Measurements from ENCODE around the gene RNF26.
A peak's percentile ranks its signal among the peaks of the same experiment; 100 is the strongest.

RNF26 gene

DNA sequence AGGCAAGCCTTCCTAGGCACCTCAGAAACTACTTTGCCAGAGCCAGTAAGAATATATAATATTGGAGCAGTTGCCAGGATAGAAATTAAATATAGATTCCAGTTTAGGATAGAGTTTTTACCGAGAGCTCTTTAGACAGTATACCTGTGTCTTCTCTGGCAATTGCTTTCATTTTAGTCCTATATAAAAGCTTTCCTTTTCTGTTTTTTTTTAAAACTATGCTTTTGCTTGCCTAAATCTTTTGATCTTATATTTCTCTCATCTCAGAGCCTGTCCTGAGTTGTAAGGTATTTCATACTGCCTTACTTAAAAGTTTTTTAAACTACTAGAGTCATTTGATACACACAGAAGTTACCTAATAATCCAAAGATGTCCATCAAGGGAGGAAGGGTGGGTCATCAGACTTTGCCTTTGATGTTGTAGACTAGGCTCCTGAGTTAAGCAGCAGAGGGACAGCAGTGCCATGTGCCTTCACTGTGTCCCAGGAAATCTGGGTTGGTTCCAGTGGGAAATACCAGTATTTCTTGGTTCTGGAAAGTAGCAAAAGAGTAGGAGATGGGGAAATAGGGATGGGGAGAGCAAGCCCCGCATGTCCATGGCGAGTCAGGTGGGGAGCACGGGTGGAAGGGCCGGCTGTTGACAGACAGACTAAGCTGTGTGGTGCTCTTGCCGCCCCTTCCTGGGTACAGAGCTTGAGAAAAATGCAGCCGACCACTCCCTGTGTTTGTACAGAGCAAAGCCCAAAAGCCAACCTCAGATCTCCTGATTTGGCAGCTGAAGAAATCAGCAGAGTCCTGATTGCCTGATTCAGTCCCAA lies 28.6 kb upstream of the RNF26 start:
- H3K4me3 ChIP-seq (ENCODE audit: low read depth, low read length) = no peak overlapping the region
- ChIA-PET CTCF (interaction anchor here (1.3 to 14.7 kb wide), 8 partner anchors 18 to 171 kb away, joined by 3 to 150 read pairs (median 6); partner anchors contain the start of gene CBL), POLR2A (interaction anchor here (0.7 kb wide), 1 partner anchor 169 kb away, joined by 4 read pairs; no protein-coding TSS in a partner anchor)
- TF ChIP-seq, protein P1, sequence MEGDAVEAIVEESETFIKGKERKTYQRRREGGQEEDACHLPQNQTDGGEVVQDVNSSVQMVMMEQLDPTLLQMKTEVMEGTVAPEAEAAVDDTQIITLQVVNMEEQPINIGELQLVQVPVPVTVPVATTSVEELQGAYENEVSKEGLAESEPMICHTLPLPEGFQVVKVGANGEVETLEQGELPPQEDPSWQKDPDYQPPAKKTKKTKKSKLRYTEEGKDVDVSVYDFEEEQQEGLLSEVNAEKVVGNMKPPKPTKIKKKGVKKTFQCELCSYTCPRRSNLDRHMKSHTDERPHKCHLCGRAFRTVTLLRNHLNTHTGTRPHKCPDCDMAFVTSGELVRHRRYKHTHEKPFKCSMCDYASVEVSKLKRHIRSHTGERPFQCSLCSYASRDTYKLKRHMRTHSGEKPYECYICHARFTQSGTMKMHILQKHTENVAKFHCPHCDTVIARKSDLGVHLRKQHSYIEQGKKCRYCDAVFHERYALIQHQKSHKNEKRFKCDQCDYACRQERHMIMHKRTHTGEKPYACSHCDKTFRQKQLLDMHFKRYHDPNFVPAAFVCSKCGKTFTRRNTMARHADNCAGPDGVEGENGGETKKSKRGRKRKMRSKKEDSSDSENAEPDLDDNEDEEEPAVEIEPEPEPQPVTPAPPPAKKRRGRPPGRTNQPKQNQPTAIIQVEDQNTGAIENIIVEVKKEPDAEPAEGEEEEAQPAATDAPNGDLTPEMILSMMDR (IDR thresholded peaks at IDR 0.05; ENCODE audit: insufficient read depth, low read length, missing control alignments) = no peak
- DNase-seq (ENCODE audit: low read depth, low spot score) = no peak

DNA sequence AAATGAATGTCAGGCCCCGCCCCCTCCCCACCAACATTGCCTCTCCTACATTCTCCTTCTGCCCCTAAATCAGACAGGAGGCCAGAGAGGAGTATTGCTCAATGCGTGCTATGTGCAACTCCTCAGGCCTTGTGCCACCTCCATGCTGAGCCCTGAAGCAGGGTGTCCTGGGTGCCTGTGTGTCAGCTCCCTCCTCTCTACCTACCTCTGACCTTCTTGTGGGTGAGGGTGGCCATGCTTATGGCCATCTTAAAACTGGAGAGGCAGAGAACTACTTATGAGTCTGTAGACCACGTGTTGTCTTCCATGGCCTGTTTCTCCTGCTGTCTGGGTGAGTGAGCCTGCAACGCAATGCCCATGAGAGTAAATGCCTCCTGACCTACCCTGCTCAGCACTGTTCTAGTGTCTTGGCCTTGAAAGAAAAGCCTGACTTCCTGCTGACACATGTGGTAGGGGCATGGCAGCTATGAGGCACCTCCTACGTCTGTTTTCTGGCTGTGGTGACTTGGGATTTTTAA lies 27.9 kb upstream of the RNF26 start:
- no peak overlapping the region for H3K4me3 ChIP-seq (ENCODE audit: low read depth, low read length)
- ChIA-PET CTCF (interaction anchor here (1.2 to 14.7 kb wide), 9 partner anchors 9 to 168 kb away, joined by 3 to 150 read pairs (median 7); partner anchors contain the start of genes CBL and MCAM), POLR2A (interaction anchor here (0.7 kb wide), 1 partner anchor 168 kb away, joined by 4 read pairs; no protein-coding TSS in a partner anchor)
- peak; percentile 44 for DNase-seq (ENCODE audit: low read depth, low spot score)
- TF ChIP-seq, protein P1 (IDR thresholded peaks at IDR 0.05; ENCODE audit: insufficient read depth, low read length, missing control alignments) = no peak

GRCh38 chr11:119307219-119307618 lies 27.1 kb upstream of the RNF26 start:
- TF ChIP-seq, protein P1 (IDR thresholded peaks at IDR 0.05; ENCODE audit: insufficient read depth, low read length, missing control alignments) = peak; percentile 1
- ChIA-PET POLR2A (interaction anchor here (0.9 kb wide), 1 partner anchor 110 kb away, joined by 3 read pairs; no protein-coding TSS in a partner anchor), CTCF (interaction anchor here (0.7 to 14.7 kb wide), 16 partner anchors 9 to 289 kb away, joined by 3 to 150 read pairs (median 6); partner anchors contain the start of genes ABCG4, CBL, MCAM and TRAPPC4)
- DNase-seq (ENCODE audit: low read depth, low spot score) = no peak
- no peak overlapping the region for H3K4me3 ChIP-seq (ENCODE audit: low read depth, low read length)

DNA sequence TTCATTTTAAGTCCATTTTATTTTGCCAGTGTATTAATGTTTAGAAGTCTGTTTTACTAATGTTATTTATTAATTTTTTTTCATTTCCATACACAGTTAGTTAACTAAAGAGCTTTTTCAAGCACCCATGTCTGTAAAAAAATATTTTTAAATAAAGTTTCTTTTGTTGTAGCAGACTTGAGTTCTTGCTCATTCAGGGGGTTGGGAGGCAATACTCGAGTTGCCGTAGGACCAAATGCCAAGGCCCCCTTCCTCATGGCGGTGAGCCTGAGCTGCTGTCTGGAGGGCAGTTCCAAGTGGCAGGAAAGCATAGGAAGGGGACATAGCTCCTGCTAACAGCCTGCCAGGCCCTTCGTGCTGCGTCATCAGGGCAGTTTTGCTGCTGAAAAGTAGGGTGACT lies 26.4 kb upstream of the RNF26 start:
- no peak for DNase-seq (ENCODE audit: low read depth, low spot score)
- CTCF ChIA-PET = interaction anchor here (0.9 to 14.7 kb wide), 20 partner anchors 8 to 166 kb away, joined by 3 to 150 read pairs (median 5); partner anchors contain the start of genes ABCG4, CBL and MCAM
- POLR2A ChIA-PET = interaction anchor here (0.9 to 1.3 kb wide), 2 partner anchors 9 to 110 kb away, joined by 3 read pairs; partner anchors contain the start of gene MCAM
- H3K4me3 ChIP-seq (ENCODE audit: low read depth, low read length) = no peak overlapping the region
- TF ChIP-seq, protein P1 (IDR thresholded peaks at IDR 0.05; ENCODE audit: insufficient read depth, low read length, missing control alignments) = no peak

DNA sequence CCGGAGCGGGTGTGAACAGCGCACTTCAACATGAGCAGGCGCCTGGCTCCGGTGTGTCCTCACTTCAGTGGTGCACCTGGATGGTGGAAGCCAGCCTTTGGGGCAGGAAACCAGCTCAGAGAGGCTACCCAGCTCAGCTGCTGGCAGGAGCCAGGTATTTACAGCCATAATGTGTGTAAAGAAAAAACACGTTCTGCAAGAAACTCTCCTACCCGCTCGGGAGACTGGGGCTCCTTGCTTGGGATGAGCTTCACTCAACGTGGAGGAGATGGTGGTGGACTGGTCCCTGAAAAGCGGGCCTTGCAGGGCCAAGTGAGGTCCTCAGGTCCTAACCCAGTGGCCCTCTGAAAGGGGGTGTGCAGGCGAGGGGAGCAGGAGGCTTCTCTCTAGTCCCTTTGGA lies 24.9 kb upstream of the RNF26 start:
- DNase-seq (ENCODE audit: low read depth, low spot score) = no peak
- H3K4me3 ChIP-seq (ENCODE audit: low read depth, low read length) = no peak overlapping the region
- ChIA-PET CTCF (interaction anchor here (0.9 to 14.7 kb wide), 9 partner anchors 10 to 165 kb away, joined by 3 to 150 read pairs (median 5); partner anchors contain the start of gene C1QTNF5), POLR2A (no interaction called here)
- TF ChIP-seq, protein P1 (IDR thresholded peaks at IDR 0.05; ENCODE audit: insufficient read depth, low read length, missing control alignments) = no peak

All from AG04449 (cell line).